H1 (cell line): ENCODE data around the gene PDS5A. TPM values are rescaled to one million over a fixed set of nuclear protein-coding genes. Genes with fewer than 3 reads are reported as not detected.

Experiments used
- SUZ12 ChIP-seq: fragments of 200-600 bp; sonication (generic); IDR thresholded peaks from 2 replicates; pipeline ENCODE4 v1.6.1; 2012; ENCODE audit warnings: mild to moderate bottlenecking, inconsistent platforms, low read length, moderate library complexity, mixed read lengths
- polyA plus RNA-seq, 7 experiments: library from polyadenylated mRNA; depleted of rRNA in 3 of 7; stranded (reverse) in 5 of 7; unstranded in 2 of 7; fragments of >200 nt in 5 of 7; fragments of 200-250 nt in 2 of 7; gene quantifications; 1 replicate in 5 of 7; 2 replicates in 1 of 7; 4 replicates in 1 of 7; pipeline versions ENCODE4 v1.2.1 to v1.2.3, GENCODE V29; 2011 to 2013; ENCODE audit warnings: missing spikeins in 2 of 7, mixed read lengths in 2 of 7
- total RNA-seq: library from RNA; stranded (reverse); fragmentation: NEBNext Ultra II Directional; extraction: Animal tissue kit (Norgen Biotek cat#: 25700); gene quantifications from 2 replicates; pipeline ENCODE4 v1.2.1, GENCODE V29; 2021

PDS5A gene
- total and polyA plus RNA-seq, 2 of the 8 experiments (the other 6 are each of a cell fraction or from before 2014, with no cell fraction given) = 15.5 to 76.6 TPM

GRCh38 chr4:39893693-39894072 lies 84.0 kb downstream of the PDS5A start (continued):
- TF ChIP-seq SUZ12 = no peak
